DND-41 (cell line): Measurements from ENCODE around the gene TACR1.

Source experiments
- EZH2 ChIP-seq: IDR thresholded peaks from 3 replicates; pipeline ENCODE4 v1.6.1; 2012; ENCODE audit warnings: borderline replicate concordance, low read depth, mild to moderate bottlenecking, moderate library complexity, low read length, inconsistent platforms; ENCODE audit not compliant: severe bottlenecking
- TF ChIP-seq, protein P1 (sequence below): IDR thresholded peaks from 2 replicates; pipeline ENCODE4 v1.5.1; 2012; ENCODE audit warnings: borderline replicate concordance, low read length, moderate library complexity, mild to moderate bottlenecking; ENCODE audit not compliant: poor library complexity, severe bottlenecking; ENCODE audit errors: extremely low read depth

DNA sequence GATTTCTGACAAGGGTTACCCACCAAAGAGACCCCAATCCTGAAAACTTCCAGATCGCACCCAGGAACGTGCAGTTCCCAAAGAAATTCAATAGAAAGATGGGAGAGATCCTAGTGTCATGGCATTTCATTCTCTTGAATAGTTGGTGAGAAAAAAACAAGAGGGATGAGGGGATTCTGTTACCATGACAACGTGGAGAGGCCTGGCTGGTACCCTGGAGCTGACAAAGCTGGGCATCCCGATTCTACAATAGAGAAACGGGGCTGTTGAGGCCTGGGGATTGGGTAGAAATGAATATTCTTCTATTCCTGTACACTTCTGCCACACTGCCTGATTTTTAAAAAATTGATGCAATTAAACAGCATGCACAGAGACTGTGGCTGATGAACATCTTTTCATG, 199.9 kb downstream of the TACR1 start:
- TF ChIP-seq, protein P1, sequence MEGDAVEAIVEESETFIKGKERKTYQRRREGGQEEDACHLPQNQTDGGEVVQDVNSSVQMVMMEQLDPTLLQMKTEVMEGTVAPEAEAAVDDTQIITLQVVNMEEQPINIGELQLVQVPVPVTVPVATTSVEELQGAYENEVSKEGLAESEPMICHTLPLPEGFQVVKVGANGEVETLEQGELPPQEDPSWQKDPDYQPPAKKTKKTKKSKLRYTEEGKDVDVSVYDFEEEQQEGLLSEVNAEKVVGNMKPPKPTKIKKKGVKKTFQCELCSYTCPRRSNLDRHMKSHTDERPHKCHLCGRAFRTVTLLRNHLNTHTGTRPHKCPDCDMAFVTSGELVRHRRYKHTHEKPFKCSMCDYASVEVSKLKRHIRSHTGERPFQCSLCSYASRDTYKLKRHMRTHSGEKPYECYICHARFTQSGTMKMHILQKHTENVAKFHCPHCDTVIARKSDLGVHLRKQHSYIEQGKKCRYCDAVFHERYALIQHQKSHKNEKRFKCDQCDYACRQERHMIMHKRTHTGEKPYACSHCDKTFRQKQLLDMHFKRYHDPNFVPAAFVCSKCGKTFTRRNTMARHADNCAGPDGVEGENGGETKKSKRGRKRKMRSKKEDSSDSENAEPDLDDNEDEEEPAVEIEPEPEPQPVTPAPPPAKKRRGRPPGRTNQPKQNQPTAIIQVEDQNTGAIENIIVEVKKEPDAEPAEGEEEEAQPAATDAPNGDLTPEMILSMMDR = no peak
- no peak for TF ChIP-seq EZH2
